ENCODE data around the gene PDE8A. TPM values are rescaled to one million over a fixed set of nuclear protein-coding genes. Genes with fewer than 3 reads are reported as not detected.
"Not testable (repeated sequence)": the region's sequence is repeated elsewhere in the genome, so short reads cannot be mapped to it uniquely, and the experiment has no call there.

Gene PDE8A
- total and polyA plus RNA-seq, 5 experiments from 2014 or later = 0.90 to 32.3 (median 3.0) TPM

- ATAC-seq, H3K27me3 Mint-ChIP-seq, DNase-seq, H3K4me3 Mint-ChIP-seq, H3K9me3 Mint-ChIP-seq, POLR2A ChIA-PET, H3K36me3 Mint-ChIP-seq: not testable (repeated sequence)
- Mint-ChIP-seq H3K4me1 (peaks cover 24 to 42% (median 29%) of the 10 kb centered on the region in 4 donors), H3K27ac (peak overlapping the region in 1 of 10 donors; percentile 53)
These were observed 15.6 kb downstream of the PDE8A start for GRCh38 chr15:84997214-84997613.

- peaks cover 0 to 2% (median 1%) of the 10 kb centered on the region in 3 donors for H3K36me3 Mint-ChIP-seq
- no peak overlapping the region for H3K27ac Mint-ChIP-seq
- no peaks in the 10 kb centered on the region for H3K27me3 Mint-ChIP-seq
- POLR2A ChIA-PET = interaction anchor here (0.6 kb wide), 1 partner anchor 370 kb away, joined by 4 read pairs; no protein-coding TSS in a partner anchor
- DNase-seq = no peak
- ATAC-seq = no peak
- no peaks in the 10 kb centered on the region for H3K9me3 Mint-ChIP-seq
- no peak overlapping the region for H3K4me3 Mint-ChIP-seq
- peaks cover 19 to 56% (median 31%) of the 10 kb centered on the region in 4 donors for H3K4me1 Mint-ChIP-seq
These were observed 18.7 kb downstream of the PDE8A start for GRCh38 chr15:85000189-85000864.

- no peak for ATAC-seq
- Mint-ChIP-seq H3K27me3 (no peaks in the 10 kb centered on the region), H3K9me3 (no peaks in the 10 kb centered on the region), H3K36me3 (peaks cover 0 to 2% (median 0%) of the 10 kb centered on the region in 3 donors), H3K27ac (no peak overlapping the region), H3K4me3 (peak overlapping the region in 1 of 10 donors; percentile 12), H3K4me1 (peaks cover 19 to 56% (median 31%) of the 10 kb centered on the region in 4 donors)
- POLR2A ChIA-PET = no interaction called here
- no peak for DNase-seq
These were observed 19.3 kb downstream of the PDE8A start for GRCh38 chr15:85000937-85001336.

- POLR2A ChIA-PET = interaction anchor here (2.3 kb wide), 1 partner anchor 14 kb away, joined by 9 read pairs; no protein-coding TSS in a partner anchor
- Mint-ChIP-seq H3K4me3 (no peak overlapping the region), H3K27me3 (no peaks in the 10 kb centered on the region), H3K9me3 (no peaks in the 10 kb centered on the region), H3K27ac (no peak overlapping the region), H3K36me3 (peaks cover 0 to 2% (median 0%) of the 10 kb centered on the region in 3 donors), H3K4me1 (peaks cover 26 to 56% (median 36%) of the 10 kb centered on the region in 4 donors)
- peak; percentile 23 to 43 for ATAC-seq
- no peak for DNase-seq
These were observed 20.9 kb downstream of the PDE8A start for GRCh38 chr15:85002517-85002916.

GRCh38 chr15:85003593-85004312, 22.1 kb downstream of the PDE8A start:
- Mint-ChIP-seq H3K9me3 (no peaks in the 10 kb centered on the region), H3K36me3 (peaks cover 0 to 2% (median 0%) of the 10 kb centered on the region in 3 donors), H3K27me3 (no peaks in the 10 kb centered on the region), H3K4me3 (no peak overlapping the region), H3K27ac (peak overlapping the region in 1 of 10 donors; percentile 24), H3K4me1 (peaks cover 31 to 64% (median 46%) of the 10 kb centered on the region in 4 donors)
- POLR2A ChIA-PET = interaction anchor here (2.3 kb wide), 1 partner anchor 15 kb away, joined by 9 read pairs; no protein-coding TSS in a partner anchor
- DNase-seq (no peak), ATAC-seq (no peak)

- Mint-ChIP-seq H3K36me3 (peaks cover 0 to 2% (median 0%) of the 10 kb centered on the region in 3 donors), H3K27ac (no peak overlapping the region), H3K4me1 (peaks cover 35 to 71% (median 49%) of the 10 kb centered on the region in 4 donors)
These were observed 22.9 kb downstream of the PDE8A start for GRCh38 chr15:85004550-85004949.

GRCh38 chr15:85005319-85005718, 23.7 kb downstream of the PDE8A start:
- POLR2A ChIA-PET = interaction anchor here (0.6 kb wide), 2 partner anchors 18 to 32 kb away, joined by 4 to 7 read pairs; no protein-coding TSS in a partner anchor
- Mint-ChIP-seq H3K4me1 (peaks cover 36 to 73% (median 50%) of the 10 kb centered on the region in 4 donors), H3K36me3 (peaks cover 0 to 2% (median 0%) of the 10 kb centered on the region in 3 donors), H3K27me3 (no peaks in the 10 kb centered on the region), H3K9me3 (no peaks in the 10 kb centered on the region), H3K27ac (no peak overlapping the region), H3K4me3 (no peak overlapping the region)
- ATAC-seq (no peak), DNase-seq (no peak)

More at GRCh38 chr15:85004550-85004949, 22.9 kb downstream of the PDE8A start:
- Mint-ChIP-seq H3K27me3 (no peaks in the 10 kb centered on the region), H3K4me3 (no peak overlapping the region), H3K9me3 (no peaks in the 10 kb centered on the region)
- ATAC-seq (no peak), DNase-seq (no peak)
- POLR2A ChIA-PET = interaction anchor here (0.6 to 2.3 kb wide), 2 partner anchors 16 to 33 kb away, joined by 4 to 9 read pairs; no protein-coding TSS in a partner anchor

GRCh38 chr15:85005746-85006145, 24.1 kb downstream of the PDE8A start:
- no peak for DNase-seq
- Mint-ChIP-seq H3K27me3 (no peaks in the 10 kb centered on the region), H3K4me1 (peaks cover 39 to 73% (median 50%) of the 10 kb centered on the region in 4 donors), H3K4me3 (no peak overlapping the region), H3K27ac (no peak overlapping the region), H3K36me3 (peaks cover 0 to 2% (median 0%) of the 10 kb centered on the region in 3 donors), H3K9me3 (no peaks in the 10 kb centered on the region)
- ATAC-seq = no peak
- POLR2A ChIA-PET = no interaction called here

- Mint-ChIP-seq H3K4me3 (no peak overlapping the region), H3K4me1 (peaks cover 38 to 73% (median 50%) of the 10 kb centered on the region in 4 donors), H3K27ac (peak overlapping the region in 1 of 10 donors; percentile 3), H3K9me3 (no peaks in the 10 kb centered on the region), H3K36me3 (peaks cover 0 to 4% (median 2%) of the 10 kb centered on the region in 3 donors), H3K27me3 (no peaks in the 10 kb centered on the region)
- POLR2A ChIA-PET = no interaction called here
- DNase-seq (no peak), ATAC-seq (no peak)
These were observed 24.5 kb downstream of the PDE8A start for GRCh38 chr15:85006201-85006600.

- DNase-seq (no peak), ATAC-seq (no peak)
- Mint-ChIP-seq H3K9me3 (no peaks in the 10 kb centered on the region), H3K4me1 (peaks cover 35 to 71% (median 46%) of the 10 kb centered on the region in 4 donors), H3K36me3 (peaks cover 0 to 5% (median 0%) of the 10 kb centered on the region in 3 donors), H3K27ac (peak overlapping the region in 3 of 10 donors; percentile 3 to 16 (median 5)), H3K27me3 (no peaks in the 10 kb centered on the region), H3K4me3 (no peak overlapping the region)
- POLR2A ChIA-PET = no interaction called here
These were observed 25.0 kb downstream of the PDE8A start for GRCh38 chr15:85006655-85007054.

- Mint-ChIP-seq H3K27ac (peak overlapping the region in 3 of 10 donors; percentile 3 to 70 (median 5)), H3K4me3 (no peak overlapping the region), H3K4me1 (peaks cover 33 to 66% (median 43%) of the 10 kb centered on the region in 4 donors), H3K9me3 (no peaks in the 10 kb centered on the region), H3K27me3 (no peaks in the 10 kb centered on the region), H3K36me3 (peaks cover 0 to 5% (median 0%) of the 10 kb centered on the region in 3 donors)
- DNase-seq (no peak), ATAC-seq (no peak)
- POLR2A ChIA-PET = no interaction called here
These were observed 25.5 kb downstream of the PDE8A start for GRCh38 chr15:85007137-85007536.

- no peak for ATAC-seq
- Mint-ChIP-seq H3K4me1 (peaks cover 28 to 60% (median 39%) of the 10 kb centered on the region in 4 donors), H3K27me3 (no peaks in the 10 kb centered on the region), H3K27ac (peak overlapping the region in 3 of 10 donors; percentile 2 to 49 (median 35)), H3K9me3 (peaks cover 0 to 1% (median 0%) of the 10 kb centered on the region in 9 donors), H3K4me3 (no peak overlapping the region), H3K36me3 (peaks cover 0 to 5% (median 0%) of the 10 kb centered on the region in 3 donors)
- no peak for DNase-seq
- POLR2A ChIA-PET = no interaction called here
These were observed 26.2 kb downstream of the PDE8A start for GRCh38 chr15:85007741-85008397.

Measured in naive thymus-derived CD8-positive, alpha-beta T cell (primary cell).